Karpas-422 (cell line): ENCODE measurements around the gene PAFAH1B2. TPM values are rescaled to one million over a fixed set of nuclear protein-coding genes. Genes with fewer than 3 reads are reported as not detected.
"Not testable (repeated sequence)": the region's sequence is repeated elsewhere in the genome, so short reads cannot be mapped to it uniquely, and the experiment has no call there.

Experiments used
- DNase-seq: peaks from one replicate; pipeline ENCODE4 v3.0.0-alpha.2; 2015
- H2AFZ ChIP-seq: fragments of 200-600 bp; sonication (generic); 2 replicates; pipeline ENCODE4 v1.6.1; 2014; ENCODE audit warnings: antibody characterized with exemption, low read length, mixed read lengths
- H3K27ac ChIP-seq: fragments of 200-600 bp; sonication (generic); 2 replicates; pipeline ENCODE4 v1.5.1; 2014; ENCODE audit warnings: mild to moderate bottlenecking, low read length, moderate library complexity
- H3K27me3 ChIP-seq: fragments of 200-600 bp; sonication (generic); 2 replicates; pipeline ENCODE4 v1.6.1; 2014; ENCODE audit warnings: low read length, mixed read lengths
- H3K36me3 ChIP-seq: fragments of 200-600 bp; sonication (generic); 2 replicates; pipeline ENCODE4 v1.6.1; 2014; ENCODE audit warnings: low read length, mixed read lengths; ENCODE audit not compliant: insufficient read depth
- H3K4me1 ChIP-seq: fragments of 200-600 bp; sonication (generic); 2 replicates; pipeline ENCODE4 v1.6.1; 2014; ENCODE audit warnings: mild to moderate bottlenecking, low read length, mixed read lengths
- H3K4me2 ChIP-seq: fragments of 200-600 bp; sonication (generic); 2 replicates; pipeline ENCODE4 v1.6.1; 2014; ENCODE audit warnings: low read length, low read depth, mild to moderate bottlenecking; ENCODE audit not compliant: poor library complexity, severe bottlenecking
- H3K4me3 ChIP-seq: fragments of 200-600 bp; sonication (generic); 2 replicates; pipeline ENCODE4 v1.5.1; 2014; ENCODE audit warnings: mild to moderate bottlenecking, antibody characterized with exemption, low read length, mixed read lengths
- H3K79me2 ChIP-seq: fragments of 200-600 bp; sonication (generic); 2 replicates; pipeline ENCODE4 v1.6.1; 2014; ENCODE audit warnings: mild to moderate bottlenecking, low read length, mixed read lengths
- H3K9ac ChIP-seq: fragments of 200-600 bp; sonication (generic); 2 replicates; pipeline ENCODE4 v1.6.0; 2014; ENCODE audit warnings: low read length
- H3K9me2 ChIP-seq: fragments of 200-600 bp; sonication (generic), shearing (Covaris generic); replicated peaks from 2 replicates; pipeline ENCODE4 v1.6.0; 2014; ENCODE audit warnings: mild to moderate bottlenecking, low read length, moderate library complexity; ENCODE audit not compliant: insufficient read depth
- H3K9me3 ChIP-seq: fragments of 300-700, 200-600 bp; sonication (generic); 2 replicates; pipeline ENCODE4 v1.6.1; 2014; ENCODE audit warnings: low read length, mixed read lengths
- H4K20me1 ChIP-seq: fragments of 200-600 bp; sonication (generic); 2 replicates; pipeline ENCODE4 v1.6.1; 2014; ENCODE audit warnings: mild to moderate bottlenecking, antibody characterized with exemption, low read length, low read depth; ENCODE audit not compliant: insufficient read depth
- total RNA-seq: library from RNA; depleted of rRNA; stranded (reverse); fragments of >200 nt; shearing (Covaris generic); gene quantifications from 2 replicates; pipeline ENCODE4 v1.2.3, GENCODE V29; 2014; ENCODE audit warnings: low replicate concordance

PAFAH1B2 gene
- total RNA-seq, 1 experiment from 2014 or later, result 20.6 TPM

- peak overlapping the region; percentile 78 for H3K4me3 ChIP-seq
- H3K27ac ChIP-seq, result peak overlapping the region; percentile 52
- H3K9me3 ChIP-seq, result no peaks in the 10 kb centered on the region
- H3K9me2 ChIP-seq, result no peaks in the 10 kb centered on the region
- H3K4me1 ChIP-seq, result peaks cover 23% of the 10 kb centered on the region
- H3K4me2 ChIP-seq, result peak overlapping the region; percentile 84
- DNase-seq, result peak; percentile 51
- H3K79me2 ChIP-seq, result 0 out of 2 replicates have a peak, but pooled peaks cover 3% of the 10 kb centered on the region
- H4K20me1 ChIP-seq, result no peaks in the 10 kb centered on the region
- H3K9ac ChIP-seq, result peak overlapping the region; percentile 77
- no peaks in the 10 kb centered on the region for H3K27me3 ChIP-seq
- no peak overlapping the region for H2AFZ ChIP-seq
- no peaks in the 10 kb centered on the region for H3K36me3 ChIP-seq
These were observed 35.2 kb downstream of the PAFAH1B2 start for GRCh38 chr11:117179048-117179999.

GRCh38 chr11:117180020-117180419 lies 35.9 kb downstream of the PAFAH1B2 start:
- H3K4me2 ChIP-seq, result peak overlapping the region; percentile 84
- peak; percentile 34 for DNase-seq
- peak overlapping the region; percentile 78 for H3K4me3 ChIP-seq
- no peaks in the 10 kb centered on the region for H3K27me3 ChIP-seq
- peak overlapping the region; percentile 77 for H3K9ac ChIP-seq
- H3K4me1 ChIP-seq, result peaks cover 23% of the 10 kb centered on the region
- H4K20me1 ChIP-seq, result no peaks in the 10 kb centered on the region
- H3K79me2 ChIP-seq, result 0 out of 2 replicates have a peak, but pooled peaks cover 3% of the 10 kb centered on the region
- H3K9me2 ChIP-seq, result no peaks in the 10 kb centered on the region
- H3K9me3 ChIP-seq, result no peaks in the 10 kb centered on the region
- no peak overlapping the region for H2AFZ ChIP-seq
- H3K36me3 ChIP-seq, result no peaks in the 10 kb centered on the region
- peak overlapping the region; percentile 52 for H3K27ac ChIP-seq

GRCh38 chr11:117180661-117181585 lies 36.8 kb downstream of the PAFAH1B2 start:
- H3K9me2 ChIP-seq, result no peaks in the 10 kb centered on the region
- peak; percentile 86 for DNase-seq
- peak overlapping the region; percentile 76; the same call in 1 of the 2 replicates for H2AFZ ChIP-seq
- H3K27ac ChIP-seq, result no peak overlapping the region
- H4K20me1 ChIP-seq, result no peaks in the 10 kb centered on the region
- peaks cover 31% of the 10 kb centered on the region for H3K4me1 ChIP-seq
- no peaks in the 10 kb centered on the region for H3K27me3 ChIP-seq
- H3K4me3 ChIP-seq, result no peak overlapping the region
- H3K79me2 ChIP-seq, result 0 out of 2 replicates have a peak, but pooled peaks cover 3% of the 10 kb centered on the region
- peak overlapping the region; percentile 32 for H3K4me2 ChIP-seq
- H3K9me3 ChIP-seq, result no peaks in the 10 kb centered on the region
- peak overlapping the region; percentile 53 for H3K9ac ChIP-seq
- no peaks in the 10 kb centered on the region for H3K36me3 ChIP-seq

GRCh38 chr11:117181586-117182550 lies 37.8 kb downstream of the PAFAH1B2 start:
- no peak overlapping the region for H3K9ac ChIP-seq
- peaks cover 37% of the 10 kb centered on the region for H3K4me1 ChIP-seq
- DNase-seq, result no peak

GRCh38 chr11:117182551-117182935 lies 38.5 kb downstream of the PAFAH1B2 start:
- Histone ChIP-seq H3K4me3 (no peak overlapping the region), H3K4me2 (no peak overlapping the region), H3K9me3 (no peaks in the 10 kb centered on the region), H3K27ac (no peak overlapping the region), H3K9me2 (no peaks in the 10 kb centered on the region), H3K79me2 (0 out of 2 replicates have a peak, but pooled peaks cover 3% of the 10 kb centered on the region), H3K27me3 (no peaks in the 10 kb centered on the region), H4K20me1 (no peaks in the 10 kb centered on the region), H3K9ac (no peak overlapping the region), H2AFZ (no peak overlapping the region), H3K4me1 (peaks cover 37% of the 10 kb centered on the region), H3K36me3 (no peaks in the 10 kb centered on the region)
- no peak for DNase-seq

More at GRCh38 chr11:117181586-117182550, 37.8 kb downstream of the PAFAH1B2 start:
- H2AFZ ChIP-seq, result no peak overlapping the region
- no peaks in the 10 kb centered on the region for H3K27me3 ChIP-seq
- no peak overlapping the region for H3K27ac ChIP-seq
- no peaks in the 10 kb centered on the region for H3K9me2 ChIP-seq
- no peak overlapping the region for H3K4me3 ChIP-seq
- no peaks in the 10 kb centered on the region for H3K9me3 ChIP-seq
- H3K79me2 ChIP-seq, result 0 out of 2 replicates have a peak, but pooled peaks cover 3% of the 10 kb centered on the region
- no peaks in the 10 kb centered on the region for H4K20me1 ChIP-seq
- H3K4me2 ChIP-seq, result no peak overlapping the region
- no peaks in the 10 kb centered on the region for H3K36me3 ChIP-seq

GRCh38 chr11:117183178-117183577 lies 39.1 kb downstream of the PAFAH1B2 start:
- peaks cover 33% of the 10 kb centered on the region for H3K4me1 ChIP-seq

GRCh38 chr11:117183724-117184349 lies 39.8 kb downstream of the PAFAH1B2 start:
- Histone ChIP-seq H2AFZ (no peak overlapping the region), H3K4me2 (no peak overlapping the region), H4K20me1 (no peaks in the 10 kb centered on the region), H3K9ac (no peak overlapping the region), H3K9me3 (no peaks in the 10 kb centered on the region), H3K27ac (no peak overlapping the region), H3K4me1 (peaks cover 32% of the 10 kb centered on the region), H3K79me2 (0 out of 2 replicates have a peak, but pooled peaks cover 3% of the 10 kb centered on the region), H3K36me3 (no peaks in the 10 kb centered on the region), H3K27me3 (no peaks in the 10 kb centered on the region), H3K4me3 (no peak overlapping the region), H3K9me2 (no peaks in the 10 kb centered on the region)
- DNase-seq, result no peak

More at GRCh38 chr11:117183178-117183577, 39.1 kb downstream of the PAFAH1B2 start:
- not testable (repeated sequence) for H2AFZ ChIP-seq, H3K9me2 ChIP-seq, H3K9me3 ChIP-seq, H3K36me3 ChIP-seq, H3K4me3 ChIP-seq, H3K27me3 ChIP-seq, H3K4me2 ChIP-seq, H4K20me1 ChIP-seq, H3K27ac ChIP-seq, H3K9ac ChIP-seq, DNase-seq, H3K79me2 ChIP-seq
